ENCODE measurements around the gene BST2. TPM values are rescaled to one million over a fixed set of nuclear protein-coding genes. Genes with fewer than 3 reads are reported as not detected.

The BST2 gene
- total RNA-seq, 1 experiment from 2014 or later, result 24.8 TPM

DNA sequence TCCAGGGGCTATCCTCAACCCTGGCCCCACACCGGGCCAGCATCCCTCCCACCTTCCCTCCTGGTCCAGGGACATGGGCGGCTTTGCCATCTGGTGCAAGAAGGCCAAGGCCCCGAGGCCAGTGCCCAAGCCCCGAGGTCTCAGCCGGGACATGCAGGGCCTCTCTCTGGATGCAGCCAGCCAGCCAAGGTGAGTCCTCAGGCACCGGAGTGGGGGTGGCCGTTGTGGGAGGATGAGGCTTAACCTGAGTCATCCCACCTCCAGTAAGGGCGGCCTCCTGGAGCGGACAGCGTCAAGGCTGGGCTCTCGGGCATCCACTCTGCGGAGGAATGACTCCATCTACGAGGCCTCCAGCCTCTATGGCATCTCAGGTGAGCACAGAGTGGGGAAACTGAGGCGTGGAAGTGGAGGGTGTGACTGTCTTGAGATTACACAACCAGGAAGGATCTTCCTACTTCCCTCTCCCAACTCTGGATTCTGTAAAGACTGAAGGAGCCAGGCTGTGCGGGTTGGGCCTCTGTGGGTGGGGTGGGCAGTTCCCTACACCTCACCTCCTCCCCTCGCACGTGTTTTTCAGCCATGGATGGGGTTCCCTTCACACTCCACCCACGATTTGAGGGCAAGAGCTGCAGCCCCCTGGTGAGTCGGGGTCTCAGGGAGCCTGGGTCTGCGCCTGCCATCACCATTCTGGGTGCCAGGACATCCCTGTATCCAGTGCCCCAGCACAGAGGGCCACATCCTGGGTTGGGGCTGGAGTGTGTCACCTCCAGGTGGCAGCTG lies 18.2 kb upstream of the BST2 start:
- DNase-seq (ENCODE audit: unreplicated experiment), result peak; percentile 64
- TF ChIP-seq, protein P1, sequence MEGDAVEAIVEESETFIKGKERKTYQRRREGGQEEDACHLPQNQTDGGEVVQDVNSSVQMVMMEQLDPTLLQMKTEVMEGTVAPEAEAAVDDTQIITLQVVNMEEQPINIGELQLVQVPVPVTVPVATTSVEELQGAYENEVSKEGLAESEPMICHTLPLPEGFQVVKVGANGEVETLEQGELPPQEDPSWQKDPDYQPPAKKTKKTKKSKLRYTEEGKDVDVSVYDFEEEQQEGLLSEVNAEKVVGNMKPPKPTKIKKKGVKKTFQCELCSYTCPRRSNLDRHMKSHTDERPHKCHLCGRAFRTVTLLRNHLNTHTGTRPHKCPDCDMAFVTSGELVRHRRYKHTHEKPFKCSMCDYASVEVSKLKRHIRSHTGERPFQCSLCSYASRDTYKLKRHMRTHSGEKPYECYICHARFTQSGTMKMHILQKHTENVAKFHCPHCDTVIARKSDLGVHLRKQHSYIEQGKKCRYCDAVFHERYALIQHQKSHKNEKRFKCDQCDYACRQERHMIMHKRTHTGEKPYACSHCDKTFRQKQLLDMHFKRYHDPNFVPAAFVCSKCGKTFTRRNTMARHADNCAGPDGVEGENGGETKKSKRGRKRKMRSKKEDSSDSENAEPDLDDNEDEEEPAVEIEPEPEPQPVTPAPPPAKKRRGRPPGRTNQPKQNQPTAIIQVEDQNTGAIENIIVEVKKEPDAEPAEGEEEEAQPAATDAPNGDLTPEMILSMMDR (IDR thresholded peaks at IDR 0.05; ENCODE audit: unreplicated experiment), result no peak
- no TSS peak for BruUV-seq (replicated peaks)
- H3K9me3 Mint-ChIP-seq (ENCODE audit: unreplicated experiment), result no peaks in the 10 kb centered on the region
- peaks cover 10% of the 10 kb centered on the region for H3K4me1 Mint-ChIP-seq (ENCODE audit: insufficient read depth, unreplicated experiment)
- CTCF ChIA-PET, result interaction anchor here (1.1 kb wide), 1 partner anchor 19 kb away, joined by 4 read pairs; no protein-coding TSS in a partner anchor
- peaks cover 11% of the 10 kb centered on the region for H3K36me3 Mint-ChIP-seq (ENCODE audit: insufficient read depth, unreplicated experiment)
- H3K4me3 Mint-ChIP-seq (ENCODE audit: unreplicated experiment), result no peak overlapping the region
- H3K27me3 Mint-ChIP-seq (ENCODE audit: insufficient read depth, unreplicated experiment), result no peaks in the 10 kb centered on the region
- POLR2A ChIA-PET, result interaction anchor here (0.8 kb wide), 1 partner anchor 28 kb away, joined by 4 read pairs; no protein-coding TSS in a partner anchor
- no peak overlapping the region for H3K27ac Mint-ChIP-seq (ENCODE audit: low read depth, unreplicated experiment)
- intact Hi-C loops (cut with micrococcal nuclease), result no loop called here

DNA sequence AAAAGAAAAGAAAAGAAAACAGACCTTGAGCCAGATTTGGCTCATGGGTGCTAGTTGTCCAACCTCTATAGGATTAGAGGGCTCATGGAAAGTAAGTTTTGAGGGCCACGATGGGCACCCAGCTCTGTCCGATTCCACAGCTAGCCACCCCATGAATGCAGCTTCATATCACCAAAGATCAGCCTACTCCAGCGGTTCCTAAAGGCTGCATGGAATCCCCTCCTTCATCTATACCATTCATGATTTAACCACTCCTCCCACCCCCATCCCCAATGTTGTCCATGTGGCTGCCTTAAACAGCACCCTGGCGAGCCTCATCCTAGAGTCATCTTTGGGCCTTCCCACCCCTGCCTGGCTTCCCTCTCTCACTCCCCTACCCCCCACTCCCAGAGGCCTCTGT lies 16.5 kb upstream of the BST2 start:
- intact Hi-C loops (cut with micrococcal nuclease), result no loop called here
- no peak overlapping the region for H3K27ac Mint-ChIP-seq (ENCODE audit: low read depth, unreplicated experiment)
- H3K4me3 Mint-ChIP-seq (ENCODE audit: unreplicated experiment), result no peak overlapping the region
- ChIA-PET POLR2A (interaction anchor here (1.3 kb wide), 1 partner anchor 47 kb away, joined by 4 read pairs; no protein-coding TSS in a partner anchor), CTCF (interaction anchor here (1.2 to 1.3 kb wide), 3 partner anchors 36 to 47 kb away, joined by 3 to 5 read pairs (median 3); no protein-coding TSS in a partner anchor)
- no peaks in the 10 kb centered on the region for H3K9me3 Mint-ChIP-seq (ENCODE audit: unreplicated experiment)
- H3K36me3 Mint-ChIP-seq (ENCODE audit: insufficient read depth, unreplicated experiment), result peaks cover 11% of the 10 kb centered on the region
- TF ChIP-seq, protein P1 (IDR thresholded peaks at IDR 0.05; ENCODE audit: unreplicated experiment), result no peak
- no peak for DNase-seq (ENCODE audit: unreplicated experiment)
- peaks cover 13% of the 10 kb centered on the region for H3K4me1 Mint-ChIP-seq (ENCODE audit: insufficient read depth, unreplicated experiment)
- H3K27me3 Mint-ChIP-seq (ENCODE audit: insufficient read depth, unreplicated experiment), result no peaks in the 10 kb centered on the region
- no TSS peak for BruUV-seq (replicated peaks)

DNA sequence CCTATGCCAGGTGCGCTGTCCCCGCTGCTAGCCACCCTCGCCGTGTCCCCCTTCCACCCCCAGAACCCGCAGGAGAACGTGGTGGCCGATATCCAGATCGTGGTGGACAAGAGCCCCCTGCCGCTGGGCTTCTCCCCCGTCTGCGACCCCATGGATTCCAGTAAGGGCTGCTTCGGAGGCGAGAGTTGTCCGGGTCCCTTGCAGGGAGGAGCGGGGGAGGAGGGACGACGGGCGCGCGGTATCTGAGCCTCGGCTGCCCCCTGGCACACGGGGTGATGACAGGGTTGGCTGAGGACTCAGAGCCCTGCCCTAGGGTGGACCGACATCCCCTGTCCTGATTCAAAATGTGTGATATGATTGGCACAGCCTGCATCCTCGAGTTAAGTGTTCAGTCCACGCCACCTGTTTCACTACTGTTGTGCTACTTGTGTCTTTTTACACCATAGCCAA lies 15.1 kb upstream of the BST2 start:
- TSS peak; percentile 23 for BruUV-seq (replicated peaks)
- H3K36me3 Mint-ChIP-seq (ENCODE audit: insufficient read depth, unreplicated experiment), result peaks cover 15% of the 10 kb centered on the region
- no peaks in the 10 kb centered on the region for H3K27me3 Mint-ChIP-seq (ENCODE audit: insufficient read depth, unreplicated experiment)
- peak; percentile 49 for DNase-seq (ENCODE audit: unreplicated experiment)
- H3K9me3 Mint-ChIP-seq (ENCODE audit: unreplicated experiment), result no peaks in the 10 kb centered on the region
- peak overlapping the region; percentile 88 for H3K4me3 Mint-ChIP-seq (ENCODE audit: unreplicated experiment)
- TF ChIP-seq, protein P1 (IDR thresholded peaks at IDR 0.05; ENCODE audit: unreplicated experiment), result no peak
- CTCF ChIA-PET, result interaction anchor here (0.6 to 1.3 kb wide), 3 partner anchors 21 to 506 kb away, joined by 3 to 8 read pairs (median 5); no protein-coding TSS in a partner anchor
- intact Hi-C loops (cut with micrococcal nuclease), result no loop called here
- H3K27ac Mint-ChIP-seq (ENCODE audit: low read depth, unreplicated experiment), result peak overlapping the region; percentile 95
- H3K4me1 Mint-ChIP-seq (ENCODE audit: insufficient read depth, unreplicated experiment), result peaks cover 16% of the 10 kb centered on the region
- POLR2A ChIA-PET, result interaction anchor here (1.1 to 1.9 kb wide), 5 partner anchors 9 to 87 kb away, joined by 4 to 12 read pairs (median 6); no protein-coding TSS in a partner anchor

All from MCF 10A (cell line).